Measurements from ENCODE around the gene THBS2.

DNA sequence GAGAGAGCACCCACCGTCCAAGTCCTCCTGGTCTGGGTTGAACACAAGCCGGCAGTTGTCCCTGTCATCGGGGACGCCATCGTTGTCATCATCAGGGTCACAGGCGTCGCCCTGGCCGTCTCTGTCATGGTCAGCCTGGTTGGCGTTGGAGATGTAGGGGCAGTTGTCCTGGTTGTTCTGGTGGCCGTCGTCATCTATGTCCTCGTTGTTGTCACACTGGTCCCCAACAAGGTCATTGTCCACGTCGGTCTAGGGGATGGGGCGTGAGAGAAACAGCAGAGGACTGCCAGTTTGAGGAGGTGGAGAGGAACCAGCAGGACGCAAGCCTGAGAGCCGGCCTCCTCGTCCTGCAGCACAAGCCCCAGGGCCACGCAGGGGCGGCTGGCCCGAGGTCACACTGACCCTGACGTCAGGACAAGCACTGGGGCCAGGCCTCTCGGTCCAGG, 28.5 kb downstream of the THBS2 start:
- TF ChIP-seq, protein P1, sequence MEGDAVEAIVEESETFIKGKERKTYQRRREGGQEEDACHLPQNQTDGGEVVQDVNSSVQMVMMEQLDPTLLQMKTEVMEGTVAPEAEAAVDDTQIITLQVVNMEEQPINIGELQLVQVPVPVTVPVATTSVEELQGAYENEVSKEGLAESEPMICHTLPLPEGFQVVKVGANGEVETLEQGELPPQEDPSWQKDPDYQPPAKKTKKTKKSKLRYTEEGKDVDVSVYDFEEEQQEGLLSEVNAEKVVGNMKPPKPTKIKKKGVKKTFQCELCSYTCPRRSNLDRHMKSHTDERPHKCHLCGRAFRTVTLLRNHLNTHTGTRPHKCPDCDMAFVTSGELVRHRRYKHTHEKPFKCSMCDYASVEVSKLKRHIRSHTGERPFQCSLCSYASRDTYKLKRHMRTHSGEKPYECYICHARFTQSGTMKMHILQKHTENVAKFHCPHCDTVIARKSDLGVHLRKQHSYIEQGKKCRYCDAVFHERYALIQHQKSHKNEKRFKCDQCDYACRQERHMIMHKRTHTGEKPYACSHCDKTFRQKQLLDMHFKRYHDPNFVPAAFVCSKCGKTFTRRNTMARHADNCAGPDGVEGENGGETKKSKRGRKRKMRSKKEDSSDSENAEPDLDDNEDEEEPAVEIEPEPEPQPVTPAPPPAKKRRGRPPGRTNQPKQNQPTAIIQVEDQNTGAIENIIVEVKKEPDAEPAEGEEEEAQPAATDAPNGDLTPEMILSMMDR (conservative IDR thresholded peaks at IDR 0.05; ENCODE audit: low read length): no peak
- TF ChIP-seq EZH2phosphoT487 (IDR thresholded peaks at IDR 0.05; ENCODE audit: borderline replicate concordance): no peak
